ENCODE data around the gene WDR1.

WDR1 gene

GRCh38 chr4:10092481-10093270 lies 23.9 kb downstream of the WDR1 start:
- H3K36me3 Mint-ChIP-seq (ENCODE audit: low read depth): peaks cover 71% of the 10 kb centered on the region
- ATAC-seq (no peak), DNase-seq (no peak)
- H3K9me3 Mint-ChIP-seq: no peaks in the 10 kb centered on the region
- H3K4me1 Mint-ChIP-seq: peaks cover 82% of the 10 kb centered on the region
- H3K27ac Mint-ChIP-seq: peak overlapping the region; percentile 95
- H3K4me3 Mint-ChIP-seq: peak overlapping the region; percentile 70
- H3K27me3 Mint-ChIP-seq: no peaks in the 10 kb centered on the region

- Mint-ChIP-seq H3K4me3 (no peak overlapping the region), H3K27ac (peak overlapping the region; percentile 95), H3K4me1 (peaks cover 72% of the 10 kb centered on the region), H3K9me3 (no peaks in the 10 kb centered on the region), H3K36me3 (ENCODE audit: low read depth) (peaks cover 68% of the 10 kb centered on the region), H3K27me3 (no peaks in the 10 kb centered on the region)
- DNase-seq (no peak), ATAC-seq (no peak)
Measured at GRCh38 chr4:10091531-10092181, 24.9 kb downstream of the WDR1 start.

DNA sequence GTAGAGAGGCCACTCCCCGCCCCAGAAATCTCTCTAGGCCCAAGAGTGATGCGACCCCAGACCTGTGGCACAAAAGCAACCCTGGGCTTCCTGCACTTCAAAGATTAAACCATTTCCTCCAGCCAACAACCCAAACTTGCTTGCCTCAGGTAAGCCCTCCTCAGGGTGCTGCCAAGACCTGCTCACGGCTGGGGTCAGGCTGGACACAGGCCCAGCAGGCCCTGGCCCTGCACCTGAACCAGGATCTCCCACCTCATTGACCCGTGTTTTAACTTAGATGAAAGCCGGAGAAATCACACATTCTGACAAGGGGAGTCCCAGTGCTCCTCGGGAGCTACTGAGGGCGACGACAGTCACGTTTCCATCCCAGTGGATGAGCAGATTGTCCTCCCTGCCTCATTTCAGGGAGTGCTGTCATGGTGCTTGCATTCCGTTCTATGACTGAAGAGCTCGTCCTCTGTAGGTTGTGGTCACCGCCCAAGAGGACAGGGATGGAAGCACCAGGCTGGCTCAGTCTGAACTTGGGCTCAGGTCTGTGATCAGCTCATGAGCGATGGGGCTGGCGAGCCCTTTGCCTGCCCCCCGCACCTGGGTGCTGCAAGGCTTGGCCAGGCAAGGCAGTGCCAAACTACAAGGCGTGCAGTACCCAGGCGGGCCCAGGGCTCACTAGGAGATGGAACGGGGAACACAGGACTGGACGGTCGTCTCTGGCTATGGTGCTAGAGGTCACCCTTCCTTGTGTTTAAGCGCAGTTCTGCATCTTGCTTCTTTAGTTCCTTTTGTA lies 25.9 kb downstream of the WDR1 start:
- H3K4me1 Mint-ChIP-seq: peaks cover 62% of the 10 kb centered on the region
- H3K36me3 Mint-ChIP-seq (ENCODE audit: low read depth): peaks cover 71% of the 10 kb centered on the region
- ATAC-seq (no peak), DNase-seq (no peak)
- peak overlapping the region; percentile 77 for H3K27ac Mint-ChIP-seq
- H3K9me3 Mint-ChIP-seq: no peaks in the 10 kb centered on the region
- no peaks in the 10 kb centered on the region for H3K27me3 Mint-ChIP-seq
- H3K4me3 Mint-ChIP-seq: no peak overlapping the region

DNA sequence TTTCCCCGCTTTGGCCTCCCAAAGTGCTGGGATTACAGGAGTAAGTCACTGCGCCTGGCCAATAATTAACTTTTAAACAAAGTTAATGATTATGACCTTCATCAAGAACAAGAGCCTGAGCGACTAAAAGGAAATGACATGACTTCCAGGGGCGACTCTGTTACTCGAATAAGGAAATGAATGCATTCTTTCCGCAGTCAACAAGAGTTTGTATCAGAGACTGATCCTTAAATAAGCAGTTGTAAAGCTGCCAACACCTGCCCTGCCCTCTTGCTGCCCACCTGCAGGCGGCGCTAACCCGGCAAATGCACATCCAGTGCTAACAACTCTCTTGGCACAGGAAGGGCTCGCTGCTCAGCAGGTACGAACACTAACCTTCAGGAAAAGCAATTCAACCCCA lies 27.3 kb downstream of the WDR1 start:
- H3K27ac Mint-ChIP-seq: peak overlapping the region; percentile 39
- no peaks in the 10 kb centered on the region for H3K9me3 Mint-ChIP-seq
- DNase-seq (peak; percentile 17), ATAC-seq (no peak)
- peaks cover 49% of the 10 kb centered on the region for H3K4me1 Mint-ChIP-seq
- peaks cover 68% of the 10 kb centered on the region for H3K36me3 Mint-ChIP-seq (ENCODE audit: low read depth)
- no peak overlapping the region for H3K4me3 Mint-ChIP-seq
- H3K27me3 Mint-ChIP-seq: no peaks in the 10 kb centered on the region

DNA sequence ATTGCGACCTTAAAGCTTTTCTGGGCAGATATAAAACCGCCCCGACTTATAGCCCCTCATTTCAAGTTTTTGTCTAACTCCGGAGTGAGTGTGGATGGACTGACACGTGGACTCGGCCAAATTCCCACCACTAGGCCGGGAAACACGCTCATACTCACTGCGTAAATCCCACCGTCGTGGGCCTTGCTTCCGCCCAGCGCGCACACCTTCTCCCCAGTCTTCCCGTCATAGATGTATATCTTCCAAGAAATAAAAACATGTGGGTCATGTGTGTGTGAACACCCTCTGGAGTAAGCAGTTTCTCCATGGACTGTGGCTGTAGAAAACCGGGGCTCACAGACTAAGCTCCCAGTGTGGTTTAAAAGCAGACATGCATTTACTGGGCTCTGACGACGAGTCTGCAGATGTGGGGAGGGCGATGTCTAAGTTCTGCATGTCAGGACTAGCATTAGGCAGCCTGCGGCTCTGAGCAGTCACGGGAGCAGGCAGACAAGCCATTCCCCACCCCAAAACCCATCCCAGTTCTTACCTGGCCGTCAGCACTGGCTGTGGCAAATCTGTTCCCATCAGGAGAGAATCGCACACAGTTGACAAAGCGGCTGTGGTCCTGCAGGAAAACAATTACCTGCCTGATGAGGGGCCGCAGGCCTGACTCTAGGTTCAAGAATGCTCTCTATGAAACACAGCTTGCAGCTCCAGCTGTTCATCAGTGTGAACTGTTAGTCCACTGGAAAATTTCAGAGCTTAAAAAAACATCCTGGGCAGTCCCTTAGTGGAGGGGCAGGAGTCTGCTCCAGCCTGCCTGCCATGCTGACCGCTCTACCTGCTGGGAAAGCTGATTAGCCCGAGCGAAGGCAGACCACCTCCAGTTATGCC lies 28.2 kb downstream of the WDR1 start:
- H3K4me3 Mint-ChIP-seq: no peak overlapping the region
- peaks cover 39% of the 10 kb centered on the region for H3K4me1 Mint-ChIP-seq
- H3K27ac Mint-ChIP-seq: no peak overlapping the region
- no peaks in the 10 kb centered on the region for H3K27me3 Mint-ChIP-seq
- no peak for ATAC-seq
- DNase-seq: no peak
- no peaks in the 10 kb centered on the region for H3K9me3 Mint-ChIP-seq
- peaks cover 62% of the 10 kb centered on the region for H3K36me3 Mint-ChIP-seq (ENCODE audit: low read depth)

DNA sequence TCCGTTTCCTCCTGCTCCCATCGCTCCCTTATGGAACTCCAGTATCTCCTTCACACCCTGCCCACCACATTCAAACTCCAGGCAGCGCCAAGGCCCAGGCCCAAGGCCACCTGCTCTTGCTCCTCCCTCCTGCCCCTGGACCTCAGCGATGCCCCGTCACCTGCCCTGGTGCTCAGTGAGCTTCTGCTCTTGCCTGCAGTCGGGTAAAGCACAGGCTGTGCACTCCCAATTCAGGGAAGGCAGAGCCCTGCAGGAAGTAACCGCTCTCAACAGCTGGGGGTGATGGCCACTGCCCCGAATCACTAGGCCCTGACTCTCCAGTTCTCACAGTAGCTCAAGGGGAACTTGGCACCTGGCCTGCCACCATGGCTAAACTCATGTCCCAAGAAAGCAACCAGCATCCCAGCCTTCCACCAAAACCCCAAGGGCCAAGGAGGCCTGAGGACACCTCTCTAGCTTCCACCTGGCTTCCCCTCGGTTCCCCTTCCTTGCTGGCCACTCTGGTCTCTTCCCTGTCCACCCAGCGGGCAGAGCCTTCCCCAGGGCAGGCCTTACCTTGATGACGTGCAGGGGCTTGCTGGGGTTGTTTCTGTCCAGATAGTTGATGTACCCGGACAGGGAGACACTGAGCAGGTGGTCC lies 29.3 kb downstream of the WDR1 start:
- peaks cover 29% of the 10 kb centered on the region for H3K4me1 Mint-ChIP-seq
- no peaks in the 10 kb centered on the region for H3K27me3 Mint-ChIP-seq
- H3K27ac Mint-ChIP-seq: peak overlapping the region; percentile 35
- no peak for ATAC-seq
- no peaks in the 10 kb centered on the region for H3K9me3 Mint-ChIP-seq
- peaks cover 56% of the 10 kb centered on the region for H3K36me3 Mint-ChIP-seq (ENCODE audit: low read depth)
- no peak overlapping the region for H3K4me3 Mint-ChIP-seq
- no peak for DNase-seq

DNA sequence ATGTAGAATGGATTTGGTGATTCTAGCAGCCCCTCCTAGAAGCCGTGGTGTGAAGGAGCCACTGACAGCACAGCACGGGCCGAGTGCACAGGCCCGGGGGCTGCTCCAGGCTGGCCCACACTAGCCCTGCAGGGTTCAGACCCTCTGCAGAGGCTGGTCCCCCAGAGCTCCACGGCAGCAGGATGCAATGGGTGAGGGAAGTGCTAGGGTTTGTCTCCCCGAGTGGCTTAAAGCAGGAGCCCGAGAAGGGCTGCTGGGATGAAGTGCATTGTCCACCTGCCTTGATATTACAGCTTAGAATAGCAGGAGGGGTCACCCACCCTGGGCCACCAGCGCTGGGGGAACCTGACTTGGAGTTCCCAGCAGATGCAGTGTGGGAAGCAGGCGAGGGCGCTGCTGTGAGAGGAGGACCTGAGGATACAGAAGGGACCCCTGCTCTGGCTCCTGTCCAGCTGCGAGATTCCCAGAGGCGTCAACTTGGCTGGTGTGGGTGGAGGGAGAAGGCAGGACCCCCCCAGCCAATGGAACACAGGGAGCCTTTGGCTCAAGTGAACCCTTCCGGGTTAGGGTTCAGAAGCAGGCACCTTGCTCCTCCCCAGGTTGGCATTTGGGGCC lies 30.0 kb downstream of the WDR1 start:
- H3K27me3 Mint-ChIP-seq: no peaks in the 10 kb centered on the region
- H3K4me3 Mint-ChIP-seq: no peak overlapping the region
- no peaks in the 10 kb centered on the region for H3K9me3 Mint-ChIP-seq
- ATAC-seq (no peak), DNase-seq (no peak)
- peaks cover 53% of the 10 kb centered on the region for H3K36me3 Mint-ChIP-seq (ENCODE audit: low read depth)
- peaks cover 23% of the 10 kb centered on the region for H3K4me1 Mint-ChIP-seq
- H3K27ac Mint-ChIP-seq: no peak overlapping the region

- peaks cover 52% of the 10 kb centered on the region for H3K36me3 Mint-ChIP-seq (ENCODE audit: low read depth)
- no peak overlapping the region for H3K4me3 Mint-ChIP-seq
- no peaks in the 10 kb centered on the region for H3K27me3 Mint-ChIP-seq
- H3K27ac Mint-ChIP-seq: peak overlapping the region; percentile 42
- DNase-seq (no peak), ATAC-seq (no peak)
- peaks cover 16% of the 10 kb centered on the region for H3K4me1 Mint-ChIP-seq
- H3K9me3 Mint-ChIP-seq: no peaks in the 10 kb centered on the region
Measured at GRCh38 chr4:10085828-10086505, 30.6 kb downstream of the WDR1 start.

DNA sequence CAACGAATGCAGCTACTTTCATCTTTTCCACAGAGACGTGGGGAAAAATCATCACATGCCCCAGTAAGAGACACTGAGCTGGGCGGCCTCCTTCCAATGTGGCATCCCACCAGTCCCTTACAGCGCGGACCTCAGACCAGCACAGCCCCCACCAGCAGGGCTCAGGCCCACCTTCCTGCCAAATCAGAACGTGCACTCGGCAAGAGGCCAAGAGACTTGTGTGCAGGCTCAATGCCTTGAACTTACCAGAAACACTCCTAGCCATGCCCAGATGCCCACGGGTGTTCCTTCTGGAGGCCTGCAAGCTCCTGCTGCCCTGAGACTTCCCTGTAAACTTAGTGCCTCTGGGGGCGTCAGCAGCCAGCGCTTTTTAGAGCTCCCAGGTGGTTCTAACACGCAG lies 31.2 kb downstream of the WDR1 start:
- peaks cover 51% of the 10 kb centered on the region for H3K36me3 Mint-ChIP-seq (ENCODE audit: low read depth)
- H3K4me3 Mint-ChIP-seq: no peak overlapping the region
- peak overlapping the region; percentile 42 for H3K27ac Mint-ChIP-seq
- H3K27me3 Mint-ChIP-seq: no peaks in the 10 kb centered on the region
- no peaks in the 10 kb centered on the region for H3K9me3 Mint-ChIP-seq
- no peak for DNase-seq
- no peak for ATAC-seq
- H3K4me1 Mint-ChIP-seq: peaks cover 10% of the 10 kb centered on the region

DNA sequence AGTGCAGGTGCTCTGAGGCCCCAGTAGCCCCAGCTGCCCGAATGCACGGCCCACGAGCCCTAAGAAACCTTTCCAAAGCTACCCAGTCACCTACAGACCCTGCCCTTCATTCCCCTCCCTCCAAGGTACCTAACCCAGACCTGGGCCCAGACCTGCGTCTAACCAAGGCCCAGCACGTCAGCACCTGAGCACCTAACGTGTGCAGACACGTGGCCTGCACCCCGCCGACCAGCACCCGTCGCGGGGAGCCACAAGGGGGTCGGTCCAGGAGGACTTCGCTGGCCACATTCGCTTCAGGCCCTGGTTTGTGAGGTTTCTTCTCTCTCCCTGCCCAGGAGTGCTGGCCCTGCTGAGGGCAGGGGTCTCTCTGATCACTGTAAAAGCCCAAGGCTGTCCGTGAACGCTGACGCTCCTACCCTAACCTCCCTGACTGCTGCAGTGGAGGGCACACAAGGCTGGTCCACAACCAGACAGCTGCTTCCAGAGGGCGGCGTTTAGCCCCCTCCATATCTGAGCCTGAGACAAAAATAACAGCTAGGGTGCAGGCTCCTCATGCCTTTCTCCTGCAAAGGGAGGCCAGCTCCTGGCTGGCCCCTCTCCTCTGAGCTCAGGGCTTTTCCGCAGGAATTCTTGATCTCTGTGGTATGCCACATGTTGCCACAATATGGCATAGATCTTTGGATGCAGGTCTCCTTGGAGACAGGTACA lies 31.8 kb downstream of the WDR1 start:
- Mint-ChIP-seq H3K9me3 (no peaks in the 10 kb centered on the region), H3K4me3 (no peak overlapping the region), H3K27ac (peak overlapping the region; percentile 35), H3K27me3 (no peaks in the 10 kb centered on the region), H3K4me1 (peaks cover 5% of the 10 kb centered on the region), H3K36me3 (ENCODE audit: low read depth) (peaks cover 51% of the 10 kb centered on the region)
- no peak for DNase-seq
- no peak for ATAC-seq

DNA sequence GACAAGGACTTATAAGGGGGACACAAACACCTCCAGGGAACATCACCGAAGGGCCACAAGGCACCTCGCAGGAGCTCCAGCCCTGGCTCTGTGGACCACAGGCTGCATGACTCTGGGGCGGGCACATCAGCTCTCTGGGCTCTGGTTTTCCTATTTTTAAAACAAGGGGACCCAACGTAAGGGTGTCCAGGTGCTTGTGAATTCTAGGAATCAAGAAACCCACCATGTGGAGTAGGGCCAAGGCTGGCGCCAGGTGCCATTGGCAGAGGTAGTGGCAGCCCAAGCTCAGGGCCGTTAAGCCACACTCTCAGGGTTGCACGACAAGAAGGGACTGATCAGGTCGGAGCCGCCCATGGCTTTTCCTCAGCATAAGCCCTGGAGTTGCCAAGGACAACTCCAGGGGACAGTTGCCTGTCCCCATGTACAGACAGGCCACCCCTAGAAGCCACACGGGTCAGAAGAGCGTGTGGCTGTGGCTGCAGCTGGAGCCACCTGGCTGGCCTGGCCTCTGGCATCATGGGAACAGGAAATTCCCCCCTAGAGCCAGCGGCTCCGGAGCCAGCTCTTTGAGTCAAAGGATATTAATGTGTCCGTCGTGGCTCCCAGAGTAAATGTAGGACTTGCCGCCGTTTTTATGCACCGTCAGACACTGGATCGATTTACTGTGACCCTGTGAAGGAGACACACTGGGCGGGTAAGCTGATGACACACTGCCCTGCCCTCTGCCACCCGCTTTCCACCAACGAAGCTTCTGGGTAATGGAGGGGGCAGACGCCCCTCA lies 32.5 kb downstream of the WDR1 start:
- DNase-seq (no peak), ATAC-seq (no peak)
- H3K27me3 Mint-ChIP-seq: no peaks in the 10 kb centered on the region
- H3K9me3 Mint-ChIP-seq: no peaks in the 10 kb centered on the region
- no peak overlapping the region for H3K4me3 Mint-ChIP-seq
- H3K27ac Mint-ChIP-seq: peak overlapping the region; percentile 14
- peaks cover 51% of the 10 kb centered on the region for H3K36me3 Mint-ChIP-seq (ENCODE audit: low read depth)
- H3K4me1 Mint-ChIP-seq: no peaks in the 10 kb centered on the region

DNA sequence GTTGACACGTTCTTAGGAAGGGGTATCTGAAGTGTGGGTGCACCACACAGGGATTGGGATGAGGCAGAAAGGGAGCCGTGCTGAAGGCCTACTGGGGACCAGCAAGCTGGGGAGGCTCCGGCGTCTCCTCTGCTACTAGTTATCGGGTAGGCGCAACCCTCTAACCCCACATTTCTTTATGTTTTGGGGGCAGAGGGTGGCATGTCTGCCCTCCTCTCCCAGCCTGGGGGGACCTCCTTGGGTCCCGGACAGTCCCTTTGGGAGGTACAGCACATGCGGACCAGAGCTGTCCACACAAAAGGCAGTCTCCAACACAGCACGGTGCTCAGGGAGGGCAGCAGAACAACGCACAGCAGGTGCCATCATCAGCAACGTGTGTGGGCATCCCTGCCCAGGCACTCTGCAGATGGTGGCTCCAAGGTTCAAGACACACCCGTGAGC lies 33.2 kb downstream of the WDR1 start:
- Mint-ChIP-seq H3K27me3 (no peaks in the 10 kb centered on the region), H3K4me3 (no peak overlapping the region), H3K4me1 (no peaks in the 10 kb centered on the region), H3K27ac (no peak overlapping the region), H3K9me3 (no peaks in the 10 kb centered on the region), H3K36me3 (ENCODE audit: low read depth) (peaks cover 50% of the 10 kb centered on the region)
- no peak for ATAC-seq
- no peak for DNase-seq

All from activated naive CD8-positive, alpha-beta T cell treated with anti-CD3 and anti-CD28 coated beads, Interleukin-2, amount 50 U/mL, for 24 hours (primary cell).